PC-9 (cell line): ENCODE results near the gene PTCD1.

Source experiments
- EZH2 ChIP-seq: fragments of 200-600 bp; sonication (generic); IDR thresholded peaks from 2 replicates; pipeline ENCODE4 v1.8.0; 2017; ENCODE audit warnings: antibody characterized with exemption, low read depth
- TF ChIP-seq, protein P1 (sequence below): fragments of 200-600 bp; sonication (generic); conservative IDR thresholded peaks from 2 replicates; pipeline ENCODE4 v1.6.1; 2017; ENCODE audit warnings: mixed run types, antibody characterized with exemption, mild to moderate bottlenecking, moderate library complexity

- TF ChIP-seq, protein P1, sequence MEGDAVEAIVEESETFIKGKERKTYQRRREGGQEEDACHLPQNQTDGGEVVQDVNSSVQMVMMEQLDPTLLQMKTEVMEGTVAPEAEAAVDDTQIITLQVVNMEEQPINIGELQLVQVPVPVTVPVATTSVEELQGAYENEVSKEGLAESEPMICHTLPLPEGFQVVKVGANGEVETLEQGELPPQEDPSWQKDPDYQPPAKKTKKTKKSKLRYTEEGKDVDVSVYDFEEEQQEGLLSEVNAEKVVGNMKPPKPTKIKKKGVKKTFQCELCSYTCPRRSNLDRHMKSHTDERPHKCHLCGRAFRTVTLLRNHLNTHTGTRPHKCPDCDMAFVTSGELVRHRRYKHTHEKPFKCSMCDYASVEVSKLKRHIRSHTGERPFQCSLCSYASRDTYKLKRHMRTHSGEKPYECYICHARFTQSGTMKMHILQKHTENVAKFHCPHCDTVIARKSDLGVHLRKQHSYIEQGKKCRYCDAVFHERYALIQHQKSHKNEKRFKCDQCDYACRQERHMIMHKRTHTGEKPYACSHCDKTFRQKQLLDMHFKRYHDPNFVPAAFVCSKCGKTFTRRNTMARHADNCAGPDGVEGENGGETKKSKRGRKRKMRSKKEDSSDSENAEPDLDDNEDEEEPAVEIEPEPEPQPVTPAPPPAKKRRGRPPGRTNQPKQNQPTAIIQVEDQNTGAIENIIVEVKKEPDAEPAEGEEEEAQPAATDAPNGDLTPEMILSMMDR = no peak
- no peak for TF ChIP-seq EZH2
Measured at GRCh38 chr7:99390941-99391602, 47.5 kb downstream of the PTCD1 start.
